Stimulated activated naive CD8-positive, alpha-beta T cell treated with anti-CD3 and anti-CD28 coated beads, Interleukin-15, Interleukin-2, amounts not matched to agents 100 ng/mL and 50 ng/mL, for 24 hours (primary cell): Measurements from ENCODE around the gene ACSM3.
"Not testable (repeated sequence)": the region's sequence is repeated elsewhere in the genome, so short reads cannot be mapped to it uniquely, and the experiment has no call there.

Experiments used
- H3K27ac Mint-ChIP-seq: one replicate; pipeline ENCODE4 v1.8.0; 2021; ENCODE audit warnings: mild to moderate bottlenecking, mixed read lengths
- H3K27me3 Mint-ChIP-seq: one replicate; pipeline ENCODE4 v1.8.0; 2021; ENCODE audit warnings: mixed read lengths
- H3K36me3 Mint-ChIP-seq: one replicate; pipeline ENCODE4 v1.8.0; 2021; ENCODE audit warnings: low read depth, mixed read lengths
- H3K4me1 Mint-ChIP-seq: one replicate; pipeline ENCODE4 v1.8.0; 2021; ENCODE audit warnings: low read depth, mixed read lengths
- H3K4me3 Mint-ChIP-seq: one replicate; pipeline ENCODE4 v1.8.0; 2021; ENCODE audit warnings: mild to moderate bottlenecking, mixed read lengths
- H3K9me3 Mint-ChIP-seq: one replicate; pipeline ENCODE4 v1.8.0; 2021; ENCODE audit warnings: mixed read lengths

ACSM3 gene

GRCh38 chr16:20746461-20746860 lies 17.4 kb upstream of the ACSM3 start:
- H3K4me1 Mint-ChIP-seq: no peaks in the 10 kb centered on the region
- no peak overlapping the region for H3K27ac Mint-ChIP-seq
- H3K4me3 Mint-ChIP-seq: no peak overlapping the region
- H3K9me3 Mint-ChIP-seq: peaks cover 9% of the 10 kb centered on the region
- peaks cover 6% of the 10 kb centered on the region for H3K36me3 Mint-ChIP-seq
- H3K27me3 Mint-ChIP-seq: no peaks in the 10 kb centered on the region

GRCh38 chr16:20747030-20747816 lies 16.6 kb upstream of the ACSM3 start:
- Mint-ChIP-seq H3K4me1 (no peaks in the 10 kb centered on the region), H3K4me3 (no peak overlapping the region), H3K27ac (no peak overlapping the region), H3K36me3 (peaks cover 6% of the 10 kb centered on the region), H3K27me3 (no peaks in the 10 kb centered on the region), H3K9me3 (peaks cover 9% of the 10 kb centered on the region)

- Mint-ChIP-seq H3K4me1 (no peaks in the 10 kb centered on the region), H3K4me3 (no peak overlapping the region), H3K27me3 (peaks cover 6% of the 10 kb centered on the region), H3K27ac (no peak overlapping the region), H3K9me3 (peaks cover 10% of the 10 kb centered on the region), H3K36me3 (peaks cover 6% of the 10 kb centered on the region)
These were observed 14.3 kb upstream of the ACSM3 start for GRCh38 chr16:20749474-20749873.

- Mint-ChIP-seq H3K36me3 (peaks cover 6% of the 10 kb centered on the region), H3K27ac (no peak overlapping the region), H3K9me3 (peaks cover 13% of the 10 kb centered on the region), H3K27me3 (peaks cover 6% of the 10 kb centered on the region), H3K4me1 (no peaks in the 10 kb centered on the region), H3K4me3 (no peak overlapping the region)
These were observed 13.3 kb upstream of the ACSM3 start for GRCh38 chr16:20750558-20750957.

- Mint-ChIP-seq H3K4me1 (no peaks in the 10 kb centered on the region), H3K36me3 (no peaks in the 10 kb centered on the region), H3K4me3 (no peak overlapping the region), H3K9me3 (peaks cover 4% of the 10 kb centered on the region), H3K27me3 (peaks cover 6% of the 10 kb centered on the region), H3K27ac (no peak overlapping the region)
These were observed 10.1 kb upstream of the ACSM3 start for GRCh38 chr16:20753727-20754126.

GRCh38 chr16:20755238-20755637 lies 8.6 kb upstream of the ACSM3 start:
- Mint-ChIP-seq H3K36me3 (peaks cover 3% of the 10 kb centered on the region), H3K4me3 (no peak overlapping the region), H3K9me3 (peaks cover 4% of the 10 kb centered on the region), H3K4me1 (no peaks in the 10 kb centered on the region), H3K27me3 (peaks cover 6% of the 10 kb centered on the region), H3K27ac (no peak overlapping the region)

GRCh38 chr16:20755799-20756198 lies 8.0 kb upstream of the ACSM3 start:
- not testable (repeated sequence) for H3K4me1 Mint-ChIP-seq, H3K36me3 Mint-ChIP-seq, H3K9me3 Mint-ChIP-seq, H3K4me3 Mint-ChIP-seq, H3K27me3 Mint-ChIP-seq, H3K27ac Mint-ChIP-seq

- peaks cover 13% of the 10 kb centered on the region for H3K36me3 Mint-ChIP-seq
- no peaks in the 10 kb centered on the region for H3K27me3 Mint-ChIP-seq
- H3K9me3 Mint-ChIP-seq: peaks cover 15% of the 10 kb centered on the region
- H3K4me3 Mint-ChIP-seq: no peak overlapping the region
- no peak overlapping the region for H3K27ac Mint-ChIP-seq
- peaks cover 30% of the 10 kb centered on the region for H3K4me1 Mint-ChIP-seq
These were observed 3.5 kb upstream of the ACSM3 start for GRCh38 chr16:20760346-20760745.

GRCh38 chr16:20761175-20761574 lies 2.6 kb upstream of the ACSM3 start:
- H3K4me3 Mint-ChIP-seq: no peak overlapping the region
- H3K4me1 Mint-ChIP-seq: peaks cover 30% of the 10 kb centered on the region
- H3K9me3 Mint-ChIP-seq: peaks cover 15% of the 10 kb centered on the region
- peaks cover 13% of the 10 kb centered on the region for H3K36me3 Mint-ChIP-seq
- no peaks in the 10 kb centered on the region for H3K27me3 Mint-ChIP-seq
- H3K27ac Mint-ChIP-seq: no peak overlapping the region

GRCh38 chr16:20762404-20763123 lies 1.2 kb upstream of the ACSM3 start:
- no peaks in the 10 kb centered on the region for H3K27me3 Mint-ChIP-seq
- peak overlapping the region; percentile 88 for H3K27ac Mint-ChIP-seq
- H3K9me3 Mint-ChIP-seq: peaks cover 15% of the 10 kb centered on the region
- H3K36me3 Mint-ChIP-seq: peaks cover 13% of the 10 kb centered on the region
- peak overlapping the region; percentile 89 for H3K4me3 Mint-ChIP-seq
- peaks cover 30% of the 10 kb centered on the region for H3K4me1 Mint-ChIP-seq

- H3K4me3 Mint-ChIP-seq, H3K27ac Mint-ChIP-seq, H3K27me3 Mint-ChIP-seq: not testable (repeated sequence)
- Mint-ChIP-seq H3K36me3 (peaks cover 13% of the 10 kb centered on the region), H3K4me1 (peaks cover 30% of the 10 kb centered on the region), H3K9me3 (peaks cover 15% of the 10 kb centered on the region)
These were observed 634 bp downstream of the ACSM3 start for GRCh38 chr16:20764448-20764847.

- Mint-ChIP-seq H3K27ac (no peak overlapping the region), H3K4me3 (no peak overlapping the region)
These were observed 1.9 kb downstream of the ACSM3 start for GRCh38 chr16:20765732-20766131.

GRCh38 chr16:20766294-20766693 lies 2.5 kb downstream of the ACSM3 start:
- peaks cover 30% of the 10 kb centered on the region for H3K4me1 Mint-ChIP-seq
- no peak overlapping the region for H3K27ac Mint-ChIP-seq
- peaks cover 9% of the 10 kb centered on the region for H3K36me3 Mint-ChIP-seq
- no peak overlapping the region for H3K4me3 Mint-ChIP-seq
- peaks cover 10% of the 10 kb centered on the region for H3K9me3 Mint-ChIP-seq
- H3K27me3 Mint-ChIP-seq: no peaks in the 10 kb centered on the region

More at GRCh38 chr16:20765732-20766131, 1.9 kb downstream of the ACSM3 start:
- Mint-ChIP-seq H3K4me1 (peaks cover 30% of the 10 kb centered on the region), H3K36me3 (peaks cover 10% of the 10 kb centered on the region), H3K27me3 (no peaks in the 10 kb centered on the region), H3K9me3 (peaks cover 15% of the 10 kb centered on the region)

- Mint-ChIP-seq H3K36me3 (no peaks in the 10 kb centered on the region), H3K27me3 (no peaks in the 10 kb centered on the region), H3K9me3 (no peaks in the 10 kb centered on the region), H3K4me1 (peaks cover 24% of the 10 kb centered on the region), H3K27ac (no peak overlapping the region), H3K4me3 (no peak overlapping the region)
These were observed 3.8 kb downstream of the ACSM3 start for GRCh38 chr16:20767577-20767976.

- Mint-ChIP-seq H3K27ac (no peak overlapping the region), H3K9me3 (no peaks in the 10 kb centered on the region), H3K4me1 (peaks cover 19% of the 10 kb centered on the region), H3K27me3 (no peaks in the 10 kb centered on the region), H3K4me3 (no peak overlapping the region), H3K36me3 (no peaks in the 10 kb centered on the region)
These were observed 4.3 kb downstream of the ACSM3 start for GRCh38 chr16:20768121-20768520.
